ENCODE results near the gene LAPTM5.

LAPTM5 gene

GRCh38 chr1:30720271-30721223, 37.0 kb downstream of the LAPTM5 start:
- in situ Hi-C loops (cut with HindIII; ENCODE audit: low sequenced_read_pairs) = loop anchor here (5.0 kb wide), 2 partner anchors 52 to 92 kb away; no protein-coding TSS in a partner anchor

- in situ Hi-C loops (cut with HindIII; ENCODE audit: low sequenced_read_pairs) = loop anchor here (5.0 kb wide), 2 partner anchors 53 to 93 kb away; no protein-coding TSS in a partner anchor
Measured at GRCh38 chr1:30719406-30720270, 37.9 kb downstream of the LAPTM5 start.

GRCh38 chr1:30718636-30719405, 38.8 kb downstream of the LAPTM5 start:
- in situ Hi-C loops (cut with HindIII; ENCODE audit: low sequenced_read_pairs) = no loop called here

GRCh38 chr1:30718091-30718635, 39.4 kb downstream of the LAPTM5 start:
- in situ Hi-C loops (cut with HindIII; ENCODE audit: low sequenced_read_pairs) = no loop called here

GRCh38 chr1:30716646-30717045, 40.9 kb downstream of the LAPTM5 start:
- in situ Hi-C loops (cut with HindIII; ENCODE audit: low sequenced_read_pairs) = no loop called here

- in situ Hi-C loops (cut with HindIII; ENCODE audit: low sequenced_read_pairs) = no loop called here
Measured at GRCh38 chr1:30715886-30716285, 41.7 kb downstream of the LAPTM5 start.

GRCh38 chr1:30715216-30715615, 42.4 kb downstream of the LAPTM5 start:
- in situ Hi-C loops (cut with HindIII; ENCODE audit: low sequenced_read_pairs) = no loop called here

- in situ Hi-C loops (cut with HindIII; ENCODE audit: low sequenced_read_pairs) = no loop called here
Measured at GRCh38 chr1:30714536-30715090, 43.0 kb downstream of the LAPTM5 start.

GRCh38 chr1:30714025-30714424, 43.5 kb downstream of the LAPTM5 start:
- in situ Hi-C loops (cut with HindIII; ENCODE audit: low sequenced_read_pairs) = no loop called here

GRCh38 chr1:30713311-30713710, 44.3 kb downstream of the LAPTM5 start:
- in situ Hi-C loops (cut with HindIII; ENCODE audit: low sequenced_read_pairs) = no loop called here

GRCh38 chr1:30712583-30712982, 45.0 kb downstream of the LAPTM5 start:
- in situ Hi-C loops (cut with HindIII; ENCODE audit: low sequenced_read_pairs) = no loop called here

- in situ Hi-C loops (cut with HindIII; ENCODE audit: low sequenced_read_pairs) = no loop called here
Measured at GRCh38 chr1:30710407-30710806, 47.2 kb downstream of the LAPTM5 start.

- in situ Hi-C loops (cut with HindIII; ENCODE audit: low sequenced_read_pairs) = no loop called here
Measured at GRCh38 chr1:30708361-30708728, 49.2 kb downstream of the LAPTM5 start.

GRCh38 chr1:30707412-30708360, 49.9 kb downstream of the LAPTM5 start:
- in situ Hi-C loops (cut with HindIII; ENCODE audit: low sequenced_read_pairs) = no loop called here

- in situ Hi-C loops (cut with HindIII; ENCODE audit: low sequenced_read_pairs) = no loop called here
Measured at GRCh38 chr1:30706528-30706927, 51.0 kb downstream of the LAPTM5 start.

- in situ Hi-C loops (cut with HindIII; ENCODE audit: low sequenced_read_pairs) = no loop called here
Measured at GRCh38 chr1:30705698-30706097, 51.9 kb downstream of the LAPTM5 start.

- in situ Hi-C loops (cut with HindIII; ENCODE audit: low sequenced_read_pairs) = no loop called here
Measured at GRCh38 chr1:30704765-30705509, 52.6 kb downstream of the LAPTM5 start.

- in situ Hi-C loops (cut with HindIII; ENCODE audit: low sequenced_read_pairs) = no loop called here
Measured at GRCh38 chr1:30704271-30704670, 53.3 kb downstream of the LAPTM5 start.

Data from endothelial cell of hepatic sinusoid (primary cell).